Kasumi-1 (cell line): Measurements from ENCODE around the gene BIRC6.
A peak's percentile ranks its signal among the peaks of the same experiment; 100 is the strongest.
"Not testable (repeated sequence)": the region's sequence is repeated elsewhere in the genome, so short reads cannot be mapped to it uniquely, and the experiment has no call there.

Experiments used
- DNase-seq, 2 experiments: peaks; one replicate each; lab custom pipeline; 2025; lab: John Stamatoyannopoulos, UW

BIRC6 gene

GRCh38 chr2:32506446-32506845 lies 149.6 kb downstream of the BIRC6 start:
- no peak for DNase-seq

GRCh38 chr2:32514946-32515345 lies 158.1 kb downstream of the BIRC6 start:
- no peak for DNase-seq

GRCh38 chr2:32516567-32516966 lies 159.7 kb downstream of the BIRC6 start:
- DNase-seq, result no peak

- no peak for DNase-seq
These were observed 165.9 kb downstream of the BIRC6 start for GRCh38 chr2:32522770-32523169.

- DNase-seq, result peak in 1 of 2 experiments; percentile 17
These were observed 166.9 kb downstream of the BIRC6 start for GRCh38 chr2:32523686-32524085.

- DNase-seq, result no peak
These were observed 175.5 kb downstream of the BIRC6 start for GRCh38 chr2:32532341-32532740.

- DNase-seq, result no peak
These were observed 176.1 kb downstream of the BIRC6 start for GRCh38 chr2:32532961-32533360.

GRCh38 chr2:32534831-32535230 lies 178.0 kb downstream of the BIRC6 start:
- no peak for DNase-seq

GRCh38 chr2:32538735-32539134 lies 181.9 kb downstream of the BIRC6 start:
- DNase-seq, result no peak

- not testable (repeated sequence) for DNase-seq
These were observed 195.7 kb downstream of the BIRC6 start for GRCh38 chr2:32552483-32552882.

- peak; percentile 62 to 87 for DNase-seq
These were observed 197.1 kb downstream of the BIRC6 start for GRCh38 chr2:32553829-32554432.

GRCh38 chr2:32558492-32558891 lies 201.7 kb downstream of the BIRC6 start:
- no peak for DNase-seq

- no peak for DNase-seq
These were observed 202.3 kb downstream of the BIRC6 start for GRCh38 chr2:32559136-32559535.

- no peak for DNase-seq
These were observed 206.1 kb downstream of the BIRC6 start for GRCh38 chr2:32562906-32563305.

- DNase-seq, result no peak
These were observed 207.7 kb downstream of the BIRC6 start for GRCh38 chr2:32564417-32565035.

GRCh38 chr2:32565902-32566301 lies 209.1 kb downstream of the BIRC6 start:
- DNase-seq, result no peak

- DNase-seq, result no peak
These were observed 215.2 kb downstream of the BIRC6 start for GRCh38 chr2:32572030-32572429.

GRCh38 chr2:32572737-32573136 lies 215.9 kb downstream of the BIRC6 start:
- DNase-seq, result no peak

GRCh38 chr2:32591669-32592463 lies 235.0 kb downstream of the BIRC6 start:
- peak; percentile 94 to 95 for DNase-seq

- DNase-seq, result peak in 1 of 2 experiments; percentile 8
These were observed 237.8 kb downstream of the BIRC6 start for GRCh38 chr2:32594573-32594972.

GRCh38 chr2:32611366-32611765 lies 254.5 kb downstream of the BIRC6 start:
- DNase-seq, result no peak

GRCh38 chr2:32611771-32612170 lies 254.9 kb downstream of the BIRC6 start:
- no peak for DNase-seq

GRCh38 chr2:32614084-32614483 lies 257.3 kb downstream of the BIRC6 start:
- no peak for DNase-seq
